Activated T-cell treated with anti-CD3 and anti-CD28 coated beads, Interleukin-2, amount 50 U/mL, for 72 hours (primary cell): ENCODE data around the gene IAH1. TPM values are rescaled to one million over a fixed set of nuclear protein-coding genes. Genes with fewer than 3 reads are reported as not detected.
"Not testable (repeated sequence)": the region's sequence is repeated elsewhere in the genome, so short reads cannot be mapped to it uniquely, and the experiment has no call there.

Experiments
- ATAC-seq, 2 donors: fragments of 150-1000 bp; cut with Tn5 transposase; replicated peaks in 1 of 2; 2 replicates each; pipeline ENCODE4 v1.10.0; 2021; ENCODE audit warnings: moderate library complexity in 2 of 2, mild to moderate bottlenecking in 1 of 2
- DNase-seq, 2 donors: peaks; one replicate each; pipeline ENCODE4 v3.0.0; 2021 to 2022; ENCODE audit warnings: mixed read lengths in 1 of 2
- H3K27ac Mint-ChIP-seq: one replicate; pipeline ENCODE4 v1.8.0; 2022; ENCODE audit warnings: mild to moderate bottlenecking, moderate library complexity, mixed read lengths
- H3K27me3 Mint-ChIP-seq: one replicate; pipeline ENCODE4 v1.8.0; 2022; ENCODE audit warnings: low read depth, mixed read lengths
- H3K36me3 Mint-ChIP-seq, 2 donors: one replicate each; pipeline ENCODE4 v1.8.0; 2022; ENCODE audit warnings: mixed read lengths in 2 of 2, mild to moderate bottlenecking in 1 of 2; ENCODE audit not compliant: insufficient read depth in 2 of 2
- H3K4me1 Mint-ChIP-seq: one replicate; pipeline ENCODE4 v1.8.0; 2022; ENCODE audit warnings: low read depth, mixed read lengths
- H3K4me3 Mint-ChIP-seq, 2 donors: one replicate each; pipeline ENCODE4 v1.8.0; 2022; ENCODE audit warnings: mild to moderate bottlenecking in 2 of 2, mixed read lengths in 2 of 2, moderate library complexity in 2 of 2
- H3K9me3 Mint-ChIP-seq, 2 donors: one replicate each; pipeline ENCODE4 v1.8.0; 2022; ENCODE audit warnings: mixed read lengths in 2 of 2
- total RNA-seq, 2 donors: library from RNA; stranded (reverse); gene quantifications; one replicate each; pipeline ENCODE4 v1.2.3, GENCODE V29; 2022

Gene IAH1
- total RNA-seq, 2 donors from 2014 or later, result 70.4 to 75.9 TPM

GRCh38 chr2:9483107-9483506 lies 8.8 kb downstream of the IAH1 start:
- H3K36me3 Mint-ChIP-seq, result peaks cover 4 to 26% of the 10 kb centered on the region in 2 donors
- no peaks in the 10 kb centered on the region for H3K27me3 Mint-ChIP-seq
- H3K9me3 Mint-ChIP-seq, result no peaks in the 10 kb centered on the region
- no peak for ATAC-seq
- peaks cover 16% of the 10 kb centered on the region for H3K4me1 Mint-ChIP-seq
- no peak for DNase-seq
- no peak overlapping the region for H3K27ac Mint-ChIP-seq
- no peak overlapping the region for H3K4me3 Mint-ChIP-seq

- H3K27ac Mint-ChIP-seq, result no peak overlapping the region
- H3K36me3 Mint-ChIP-seq, result peaks cover 4 to 25% of the 10 kb centered on the region in 2 donors
- H3K27me3 Mint-ChIP-seq, result no peaks in the 10 kb centered on the region
- peaks cover 21% of the 10 kb centered on the region for H3K4me1 Mint-ChIP-seq
- no peak for ATAC-seq
- H3K4me3 Mint-ChIP-seq, result no peak overlapping the region
- no peak for DNase-seq
- H3K9me3 Mint-ChIP-seq, result no peaks in the 10 kb centered on the region
These were observed 10.2 kb downstream of the IAH1 start for GRCh38 chr2:9484533-9484932.

GRCh38 chr2:9488583-9489547 lies 14.5 kb downstream of the IAH1 start:
- DNase-seq (no peak), ATAC-seq (peak; percentile 61 to 69)
- no peaks in the 10 kb centered on the region for H3K9me3 Mint-ChIP-seq
- H3K27me3 Mint-ChIP-seq, result no peaks in the 10 kb centered on the region
- H3K4me1 Mint-ChIP-seq, result peaks cover 28% of the 10 kb centered on the region
- H3K4me3 Mint-ChIP-seq, result peak overlapping the region in 1 of 2 donors; percentile 25
- peaks cover 2 to 27% of the 10 kb centered on the region in 2 donors for H3K36me3 Mint-ChIP-seq
- peak overlapping the region; percentile 94 for H3K27ac Mint-ChIP-seq

GRCh38 chr2:9490789-9491188 lies 16.4 kb downstream of the IAH1 start:
- peaks cover 0 to 14% of the 10 kb centered on the region in 2 donors for H3K36me3 Mint-ChIP-seq
- no peaks in the 10 kb centered on the region for H3K9me3 Mint-ChIP-seq
- ATAC-seq (no peak), DNase-seq (no peak)
- H3K27me3 Mint-ChIP-seq, result no peaks in the 10 kb centered on the region
- H3K4me1 Mint-ChIP-seq, result peaks cover 41% of the 10 kb centered on the region
- peak overlapping the region; percentile 24 for H3K27ac Mint-ChIP-seq
- H3K4me3 Mint-ChIP-seq, result no peak overlapping the region

GRCh38 chr2:9492927-9493326 lies 18.6 kb downstream of the IAH1 start:
- H3K27ac Mint-ChIP-seq, result peak overlapping the region; percentile 97
- DNase-seq, result no peak
- peaks cover 52% of the 10 kb centered on the region for H3K4me1 Mint-ChIP-seq
- H3K4me3 Mint-ChIP-seq, result peak overlapping the region in 1 of 2 donors; percentile 56
- ATAC-seq, result no peak
- H3K36me3 Mint-ChIP-seq, result peaks cover 3 to 6% of the 10 kb centered on the region in 2 donors
- no peaks in the 10 kb centered on the region for H3K9me3 Mint-ChIP-seq
- no peaks in the 10 kb centered on the region for H3K27me3 Mint-ChIP-seq

GRCh38 chr2:9493478-9493877 lies 19.1 kb downstream of the IAH1 start:
- peak overlapping the region; percentile 4 to 56 for H3K4me3 Mint-ChIP-seq
- H3K36me3 Mint-ChIP-seq, result peaks cover 3 to 6% of the 10 kb centered on the region in 2 donors
- ATAC-seq, result peak; percentile 69 to 70
- no peak for DNase-seq
- peak overlapping the region; percentile 97 for H3K27ac Mint-ChIP-seq
- no peaks in the 10 kb centered on the region for H3K9me3 Mint-ChIP-seq
- peaks cover 46% of the 10 kb centered on the region for H3K4me1 Mint-ChIP-seq
- H3K27me3 Mint-ChIP-seq, result no peaks in the 10 kb centered on the region

GRCh38 chr2:9494081-9494480 lies 19.7 kb downstream of the IAH1 start:
- peak overlapping the region; percentile 97 for H3K27ac Mint-ChIP-seq

GRCh38 chr2:9497017-9497416 lies 22.7 kb downstream of the IAH1 start:
- Mint-ChIP-seq H3K4me3 (no peak overlapping the region), H3K27me3 (no peaks in the 10 kb centered on the region), H3K27ac (peak overlapping the region; percentile 47), H3K4me1 (peaks cover 43% of the 10 kb centered on the region), H3K9me3 (no peaks in the 10 kb centered on the region), H3K36me3 (peaks cover 3 to 6% of the 10 kb centered on the region in 2 donors)
- DNase-seq (no peak), ATAC-seq (peak; percentile 64 to 69)

More at GRCh38 chr2:9494081-9494480, 19.7 kb downstream of the IAH1 start:
- Mint-ChIP-seq H3K4me1 (peaks cover 40% of the 10 kb centered on the region), H3K9me3 (no peaks in the 10 kb centered on the region), H3K36me3 (peaks cover 3 to 6% of the 10 kb centered on the region in 2 donors), H3K27me3 (no peaks in the 10 kb centered on the region), H3K4me3 (peak overlapping the region in 1 of 2 donors; percentile 56)
- DNase-seq, result no peak
- peak; percentile 42 to 53 for ATAC-seq

- DNase-seq (no peak), ATAC-seq (no peak)
- H3K27me3 Mint-ChIP-seq, result no peaks in the 10 kb centered on the region
- no peak overlapping the region for H3K27ac Mint-ChIP-seq
- peaks cover 3 to 6% of the 10 kb centered on the region in 2 donors for H3K36me3 Mint-ChIP-seq
- peaks cover 37% of the 10 kb centered on the region for H3K4me1 Mint-ChIP-seq
- H3K9me3 Mint-ChIP-seq, result no peaks in the 10 kb centered on the region
- no peak overlapping the region for H3K4me3 Mint-ChIP-seq
These were observed 23.9 kb downstream of the IAH1 start for GRCh38 chr2:9498210-9498609.

GRCh38 chr2:9508931-9509330 lies 34.6 kb downstream of the IAH1 start:
- Mint-ChIP-seq H3K27me3 (no peaks in the 10 kb centered on the region), H3K9me3 (no peaks in the 10 kb centered on the region), H3K4me1 (no peaks in the 10 kb centered on the region), H3K27ac (no peak overlapping the region), H3K4me3 (no peak overlapping the region), H3K36me3 (peaks cover under 1 to 13% of the 10 kb centered on the region in 2 donors)
- ATAC-seq (no peak), DNase-seq (no peak)

GRCh38 chr2:9513946-9514345 lies 39.6 kb downstream of the IAH1 start:
- H3K4me1 Mint-ChIP-seq, H3K27me3 Mint-ChIP-seq, DNase-seq, H3K27ac Mint-ChIP-seq, ATAC-seq, H3K9me3 Mint-ChIP-seq, H3K4me3 Mint-ChIP-seq: not testable (repeated sequence)
- peaks cover 7 to 21% of the 10 kb centered on the region in 2 donors for H3K36me3 Mint-ChIP-seq

GRCh38 chr2:9517118-9517782 lies 42.9 kb downstream of the IAH1 start:
- H3K9me3 Mint-ChIP-seq, result no peaks in the 10 kb centered on the region
- H3K4me1 Mint-ChIP-seq, result no peaks in the 10 kb centered on the region
- no peak overlapping the region for H3K4me3 Mint-ChIP-seq
- DNase-seq (no peak), ATAC-seq (no peak)
- H3K36me3 Mint-ChIP-seq, result peaks cover 11 to 21% of the 10 kb centered on the region in 2 donors
- H3K27me3 Mint-ChIP-seq, result no peaks in the 10 kb centered on the region
- peak overlapping the region; percentile 7 for H3K27ac Mint-ChIP-seq

- no peak for DNase-seq
- Mint-ChIP-seq H3K9me3 (no peaks in the 10 kb centered on the region), H3K4me3 (no peak overlapping the region), H3K27ac (no peak overlapping the region), H3K4me1 (no peaks in the 10 kb centered on the region), H3K27me3 (no peaks in the 10 kb centered on the region), H3K36me3 (peaks cover 11 to 19% of the 10 kb centered on the region in 2 donors)
- ATAC-seq, result no peak
These were observed 43.8 kb downstream of the IAH1 start for GRCh38 chr2:9518163-9518562.
